ENCODE data around the gene BOK.

- TF ChIP-seq CTCF (IDR thresholded peaks at IDR 0.05) (no peak), POLR2A (IDR thresholded peaks at IDR 0.05) (no peak)
These were observed 39.0 kb downstream of the BOK start for GRCh38 chr2:241597561-241597960.
